Activated CD4-positive, alpha-beta T cell treated with anti-CD3 and anti-CD28 coated beads for 36 hours (primary cell): Measurements from ENCODE around the gene MSANTD1. TPM values are rescaled to one million over a fixed set of nuclear protein-coding genes. Genes with fewer than 3 reads are reported as not detected.
A peak's percentile ranks its signal among the peaks of the same experiment; 100 is the strongest.

Experiments used
- ATAC-seq: fragments of 200-7000 bp; cut with Tn5 transposase; one replicate; pipeline ENCODE4 v1.10.0; 2021; ENCODE audit warnings: mild to moderate bottlenecking, moderate library complexity
- CTCF ChIA-PET: fragments of 350-600 bp; sonication (Branson Sonifier 250); formaldehyde crosslinking; loops from one replicate; lab custom pipeline; 2021; ENCODE audit warnings: antibody characterized with exemption; lab: Charles Lee
- POLR2A ChIA-PET: fragments of 350-600 bp; sonication (Branson Sonifier 250); formaldehyde crosslinking; loops from one replicate; lab custom pipeline; 2021; ENCODE audit warnings: antibody characterized with exemption, inconsistent platforms; lab: Charles Lee
- DNase-seq: peaks from one replicate; pipeline ENCODE4 v3.0.0-alpha.2; 2020
- H3K27ac Mint-ChIP-seq: one replicate; pipeline ENCODE4 v1.8.0; 2021; ENCODE audit warnings: mixed read lengths
- H3K27me3 Mint-ChIP-seq: one replicate; pipeline ENCODE4 v1.8.0; 2021; ENCODE audit warnings: mixed read lengths
- H3K36me3 Mint-ChIP-seq: one replicate; pipeline ENCODE4 v1.8.0; 2021; ENCODE audit warnings: low read depth, mixed read lengths
- H3K4me1 Mint-ChIP-seq: one replicate; pipeline ENCODE4 v1.8.0; 2021; ENCODE audit warnings: mixed read lengths
- H3K4me3 Mint-ChIP-seq: one replicate; pipeline ENCODE4 v1.8.0; 2021; ENCODE audit warnings: mild to moderate bottlenecking, moderate library complexity, mixed read lengths
- H3K9me3 Mint-ChIP-seq: one replicate; pipeline ENCODE4 v1.8.0; 2021; ENCODE audit warnings: low read depth, mixed read lengths
- intact Hi-C, 2 experiments: fragments of 100-400 bp; cut with DNase I in 1 of 2; cut with micrococcal nuclease in 1 of 2; formaldehyde crosslinking; loops; one replicate each; pipeline versions ENCODE4 v1.14.2 to v1.15.1; 2022 to 2024; cut with DNase I, micrococcal nuclease
- total RNA-seq, 2 experiments: library from RNA; stranded (reverse); gene quantifications; one replicate each; pipeline ENCODE4 v1.2.3, GENCODE V29; 2021

The MSANTD1 gene
- total RNA-seq, 2 experiments from 2014 or later, result 0.46 to 0.69 TPM

DNA sequence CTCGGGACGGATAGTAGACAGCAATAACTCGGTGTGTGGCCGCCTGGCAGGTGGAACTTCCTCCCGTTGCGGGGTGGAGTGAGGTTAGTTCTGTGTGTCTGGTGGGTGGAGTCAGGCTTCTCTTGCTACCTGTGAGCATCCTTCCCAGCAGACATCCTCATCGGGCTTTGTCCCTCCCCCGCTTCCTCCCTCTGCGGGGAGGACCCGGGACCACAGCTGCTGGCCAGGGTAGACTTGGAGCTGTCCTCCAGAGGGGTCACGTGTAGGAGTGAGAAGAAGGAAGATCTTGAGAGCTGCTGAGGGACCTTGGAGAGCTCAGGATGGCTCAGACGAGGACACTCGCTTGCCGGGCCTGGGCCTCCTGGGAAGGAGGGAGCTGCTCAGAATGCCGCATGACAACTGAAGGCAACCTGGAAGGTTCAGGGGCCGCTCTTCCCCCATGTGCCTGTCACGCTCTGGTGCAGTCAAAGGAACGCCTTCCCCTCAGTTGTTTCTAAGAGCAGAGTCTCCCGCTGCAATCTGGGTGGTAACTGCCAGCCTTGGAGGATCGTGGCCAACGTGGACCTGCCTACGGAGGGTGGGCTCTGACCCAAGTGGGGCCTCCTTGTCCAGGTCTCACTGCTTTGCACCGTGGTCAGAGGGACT lies 5.7 kb upstream of the MSANTD1 start:
- Mint-ChIP-seq H3K27me3 (no peaks in the 10 kb centered on the region), H3K27ac (peak overlapping the region; percentile 53), H3K9me3 (no peaks in the 10 kb centered on the region), H3K4me1 (peaks cover 10% of the 10 kb centered on the region), H3K36me3 (peaks cover 2% of the 10 kb centered on the region), H3K4me3 (no peak overlapping the region)
- no peak for DNase-seq
- POLR2A ChIA-PET, result interaction anchor here (1.3 kb wide), 1 partner anchor 19 kb away, joined by 5 read pairs; no protein-coding TSS in a partner anchor
- ATAC-seq, result peak; percentile 23
- intact Hi-C loops, result no loop called here
- CTCF ChIA-PET, result no interaction called here

DNA sequence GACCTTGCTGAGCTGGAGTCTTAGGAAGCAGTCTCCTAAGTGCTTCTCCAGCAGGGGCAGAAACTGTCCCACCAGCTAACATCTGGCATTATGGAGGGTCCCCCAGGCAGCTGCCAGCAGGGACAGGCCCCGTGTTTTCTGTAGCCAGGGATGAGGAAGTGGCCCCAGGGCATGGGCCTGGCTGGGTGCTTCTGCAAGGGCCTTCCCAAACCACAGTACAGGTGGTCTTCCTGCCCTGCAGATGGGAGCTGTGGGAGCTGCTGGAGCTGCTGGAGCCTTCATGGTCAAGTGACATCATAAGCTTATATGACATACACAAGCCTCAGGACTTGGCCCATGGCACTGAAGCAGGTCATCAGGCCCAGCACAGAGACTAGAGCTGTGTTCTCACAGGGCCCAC lies 5.0 kb upstream of the MSANTD1 start:
- Mint-ChIP-seq H3K27ac (no peak overlapping the region), H3K4me3 (no peak overlapping the region), H3K4me1 (peaks cover 10% of the 10 kb centered on the region), H3K9me3 (no peaks in the 10 kb centered on the region), H3K27me3 (no peaks in the 10 kb centered on the region), H3K36me3 (no peaks in the 10 kb centered on the region)
- DNase-seq, result no peak
- CTCF ChIA-PET, result no interaction called here
- no peak for ATAC-seq
- intact Hi-C loops, result no loop called here
- POLR2A ChIA-PET, result no interaction called here

DNA sequence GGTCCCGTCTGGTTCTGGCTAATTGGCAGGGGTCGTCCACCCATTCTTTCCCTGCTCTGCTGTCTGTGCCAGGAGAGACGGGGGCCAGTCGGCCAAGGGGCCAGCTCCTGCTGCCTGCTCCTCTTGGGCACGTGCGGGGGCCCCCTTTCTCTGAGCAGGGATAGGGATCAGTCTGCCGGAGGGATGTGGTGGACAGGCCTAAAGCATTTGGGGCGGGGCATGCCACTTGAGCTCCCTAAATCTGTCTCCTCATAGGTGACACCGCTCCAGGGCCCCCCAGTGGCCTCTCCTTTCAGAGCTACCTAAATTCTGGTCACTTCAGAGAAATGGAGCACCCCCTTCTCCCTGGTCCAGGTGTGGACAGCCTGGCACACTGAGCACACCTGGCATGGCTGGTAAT lies 4.2 kb upstream of the MSANTD1 start:
- no peak overlapping the region for H3K27ac Mint-ChIP-seq
- H3K9me3 Mint-ChIP-seq, result no peaks in the 10 kb centered on the region
- H3K4me3 Mint-ChIP-seq, result no peak overlapping the region
- H3K27me3 Mint-ChIP-seq, result no peaks in the 10 kb centered on the region
- ATAC-seq (no peak), DNase-seq (no peak)
- CTCF ChIA-PET, result no interaction called here
- H3K4me1 Mint-ChIP-seq, result peaks cover 10% of the 10 kb centered on the region
- POLR2A ChIA-PET, result no interaction called here
- H3K36me3 Mint-ChIP-seq, result no peaks in the 10 kb centered on the region
- intact Hi-C loops, result no loop called here

DNA sequence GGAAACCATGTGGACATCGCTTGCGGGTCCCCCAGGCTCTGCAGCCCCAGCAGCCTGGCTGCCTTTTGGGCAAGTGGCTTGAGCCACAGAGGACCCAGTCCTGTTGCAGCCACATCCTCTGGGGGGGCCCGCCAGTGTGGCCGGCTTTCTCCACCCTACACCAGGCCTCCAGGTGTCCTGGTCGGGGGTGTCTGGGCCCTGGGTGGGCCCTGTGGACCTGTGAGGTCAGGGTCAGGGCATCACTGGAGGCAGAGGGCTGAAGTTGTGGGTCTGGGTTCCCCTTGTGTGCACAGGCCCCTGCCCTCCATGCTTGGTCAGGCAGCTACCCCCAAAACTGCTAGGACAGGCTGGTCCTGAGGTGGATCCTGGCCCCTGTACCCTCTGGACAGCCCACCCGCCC lies 3.3 kb upstream of the MSANTD1 start:
- ATAC-seq (no peak), DNase-seq (no peak)
- intact Hi-C loops, result no loop called here
- H3K9me3 Mint-ChIP-seq, result no peaks in the 10 kb centered on the region
- H3K27me3 Mint-ChIP-seq, result no peaks in the 10 kb centered on the region
- peaks cover 10% of the 10 kb centered on the region for H3K4me1 Mint-ChIP-seq
- ChIA-PET CTCF (interaction anchor here (0.5 kb wide), 1 partner anchor 269 kb away, joined by 3 read pairs; no protein-coding TSS in a partner anchor), POLR2A (no interaction called here)
- no peak overlapping the region for H3K27ac Mint-ChIP-seq
- no peak overlapping the region for H3K4me3 Mint-ChIP-seq
- H3K36me3 Mint-ChIP-seq, result no peaks in the 10 kb centered on the region

DNA sequence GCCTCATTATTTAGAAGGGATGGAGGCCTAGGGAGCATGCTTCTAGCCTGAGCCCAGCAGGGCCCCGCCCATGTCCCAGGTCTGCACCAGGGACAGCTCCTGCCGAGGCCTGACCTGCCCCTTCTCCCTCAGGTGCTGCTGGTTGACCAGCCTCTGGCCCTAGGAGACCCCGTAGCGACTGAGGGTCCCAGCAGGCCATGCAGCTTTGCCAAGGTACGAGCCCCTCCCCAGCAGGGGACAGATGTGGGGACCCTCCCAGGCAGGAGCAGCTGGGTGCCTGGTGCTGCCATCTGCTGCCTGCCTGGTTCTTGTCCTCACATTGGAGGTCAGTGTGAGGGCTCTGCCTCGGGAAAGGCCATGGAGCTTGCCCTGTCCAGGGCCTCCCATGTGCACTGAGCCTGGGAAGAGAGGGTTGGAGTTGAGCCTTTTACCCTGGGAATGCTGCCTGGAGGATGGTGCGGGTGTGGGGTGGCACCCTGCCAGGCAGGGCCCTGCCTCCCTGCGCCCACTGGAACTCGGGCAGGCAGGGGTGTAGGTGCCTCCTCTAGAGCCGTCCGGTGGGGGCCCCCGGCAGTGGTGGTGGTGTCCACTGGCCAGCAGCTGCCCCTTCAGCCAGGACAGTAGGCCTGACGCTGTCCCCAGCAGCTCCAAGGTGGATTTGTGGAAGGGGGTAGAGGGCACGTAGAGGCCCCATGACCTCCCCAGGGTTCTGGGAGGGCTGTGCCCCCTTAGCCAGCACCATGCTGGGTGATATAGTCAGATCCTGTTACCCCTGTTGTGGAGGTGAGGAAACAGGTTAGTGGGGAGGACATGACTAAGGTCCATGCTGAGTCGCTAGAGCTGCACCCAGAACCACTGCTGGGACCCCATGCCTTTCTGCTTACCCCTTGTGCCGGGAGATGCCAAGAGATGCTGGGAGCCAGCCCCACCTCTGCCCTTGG lies 2.2 kb upstream of the MSANTD1 start:
- ChIA-PET POLR2A (no interaction called here), CTCF (interaction anchor here (0.5 kb wide), 1 partner anchor 270 kb away, joined by 3 read pairs; no protein-coding TSS in a partner anchor)
- Mint-ChIP-seq H3K27me3 (no peaks in the 10 kb centered on the region), H3K9me3 (no peaks in the 10 kb centered on the region), H3K27ac (no peak overlapping the region), H3K4me1 (peaks cover 10% of the 10 kb centered on the region), H3K36me3 (no peaks in the 10 kb centered on the region), H3K4me3 (no peak overlapping the region)
- intact Hi-C loops, result no loop called here
- DNase-seq (no peak), ATAC-seq (no peak)

DNA sequence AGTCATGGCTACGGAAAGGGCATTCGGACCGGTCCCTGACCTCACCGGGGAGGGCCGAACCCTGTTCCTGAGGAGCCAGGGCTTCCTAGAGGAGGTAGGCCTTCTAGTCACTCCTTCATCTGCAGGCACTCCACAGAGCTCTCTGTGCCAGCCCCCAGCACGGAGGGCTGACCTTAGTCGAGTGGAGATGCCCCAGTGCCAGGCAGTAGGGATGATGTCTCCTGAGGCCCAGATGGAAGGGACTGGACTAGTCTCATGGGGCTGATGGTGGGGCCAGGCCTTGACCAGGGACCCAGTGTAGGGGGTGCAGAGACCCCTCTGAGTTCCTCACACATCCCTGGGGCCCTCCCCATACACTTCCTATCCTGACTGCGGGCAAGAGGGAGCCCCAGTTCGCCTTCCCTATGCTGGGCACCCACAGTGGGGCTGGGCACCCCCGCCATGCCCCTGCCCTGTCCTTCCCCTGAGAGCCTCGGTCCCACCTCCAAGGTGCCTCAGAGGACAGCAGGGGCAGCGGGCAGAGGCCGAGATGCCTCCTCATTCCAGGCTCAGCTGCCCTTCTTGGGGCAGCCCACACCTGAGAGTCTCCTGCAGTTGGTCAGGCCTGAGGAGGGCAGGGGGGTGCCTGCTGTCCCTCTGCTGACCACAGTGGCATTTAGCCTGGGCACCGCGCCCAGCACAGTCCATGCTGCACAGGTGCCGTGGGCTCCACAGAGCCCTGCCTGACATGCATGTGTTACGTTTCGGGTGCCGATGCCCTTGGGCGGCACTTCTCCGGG lies 1.4 kb upstream of the MSANTD1 start:
- Mint-ChIP-seq H3K36me3 (no peaks in the 10 kb centered on the region), H3K4me3 (no peak overlapping the region), H3K27me3 (no peaks in the 10 kb centered on the region), H3K9me3 (no peaks in the 10 kb centered on the region), H3K27ac (no peak overlapping the region), H3K4me1 (peaks cover 6% of the 10 kb centered on the region)
- DNase-seq (no peak), ATAC-seq (no peak)
- POLR2A ChIA-PET, result no interaction called here
- intact Hi-C loops, result no loop called here
- CTCF ChIA-PET, result no interaction called here

DNA sequence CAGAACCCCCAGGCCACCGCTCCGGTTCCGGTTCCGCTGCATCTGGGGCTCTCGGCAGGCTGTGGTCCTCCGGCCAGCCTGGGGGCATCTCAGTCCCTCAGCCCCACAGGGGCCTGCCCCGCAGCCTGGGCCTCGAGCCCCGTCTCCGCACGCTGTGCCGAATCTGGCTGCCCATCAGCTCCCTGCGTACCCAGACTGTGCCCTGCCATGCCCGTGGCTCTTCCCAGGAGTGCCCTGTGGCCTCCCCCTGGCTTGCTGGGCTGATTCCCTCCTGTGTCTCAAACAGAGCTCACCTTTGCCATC lies 830 bp upstream of the MSANTD1 start:
- no peaks in the 10 kb centered on the region for H3K27me3 Mint-ChIP-seq

DNA sequence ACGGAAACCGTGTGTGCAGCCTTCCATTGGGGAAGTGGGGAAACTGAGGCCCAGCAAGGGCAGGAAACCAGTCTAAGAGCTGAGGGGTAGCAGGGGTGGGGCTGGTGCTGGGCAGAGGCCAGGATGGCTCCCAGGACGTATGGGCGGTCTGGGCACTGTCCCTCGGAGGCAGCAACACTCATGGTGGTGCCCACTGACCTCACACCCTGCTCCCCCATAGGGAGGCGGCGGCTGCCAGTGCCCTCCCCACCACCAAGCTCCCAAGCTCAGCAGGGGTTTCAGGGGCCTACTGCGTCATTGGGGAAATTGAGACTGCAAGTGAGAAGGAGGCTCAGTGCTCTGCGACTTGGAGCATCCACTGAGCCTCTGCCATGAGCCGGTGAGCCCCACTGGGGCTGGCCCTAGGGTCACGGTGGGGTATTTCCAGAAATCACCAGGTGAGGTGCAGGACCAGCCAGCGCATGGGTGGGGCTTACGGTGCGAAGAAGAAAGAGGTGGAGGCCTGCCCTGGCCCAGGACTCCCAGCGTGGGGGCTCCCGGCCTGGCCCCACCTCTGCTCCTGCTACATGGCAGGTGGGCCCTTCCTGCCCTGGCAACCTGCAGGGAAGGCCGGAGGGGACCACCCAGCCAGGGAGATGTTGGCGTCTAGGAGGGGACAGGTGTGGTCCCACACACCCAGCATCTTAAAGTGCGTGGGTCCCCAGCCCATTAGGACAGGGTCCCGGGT lies 915 bp downstream of the MSANTD1 start:
- no peak overlapping the region for H3K4me3 Mint-ChIP-seq
- CTCF ChIA-PET, result interaction anchor here (0.9 kb wide), 1 partner anchor 59 kb away, joined by 3 read pairs; no protein-coding TSS in a partner anchor
- no peaks in the 10 kb centered on the region for H3K27me3 Mint-ChIP-seq
- H3K36me3 Mint-ChIP-seq, result no peaks in the 10 kb centered on the region
- H3K9me3 Mint-ChIP-seq, result no peaks in the 10 kb centered on the region
- POLR2A ChIA-PET, result interaction anchor here (0.6 kb wide), 1 partner anchor 106 kb away, joined by 5 read pairs; no protein-coding TSS in a partner anchor
- ATAC-seq, result no peak
- H3K4me1 Mint-ChIP-seq, result no peaks in the 10 kb centered on the region
- DNase-seq, result no peak
- H3K27ac Mint-ChIP-seq, result no peak overlapping the region
- intact Hi-C loops, result no loop called here

More for the DNA sequence above, 830 bp upstream of the MSANTD1 start:
- H3K27ac Mint-ChIP-seq, result no peak overlapping the region
- ATAC-seq, result no peak
- no peak overlapping the region for H3K4me3 Mint-ChIP-seq
- no peak for DNase-seq
- H3K36me3 Mint-ChIP-seq, result no peaks in the 10 kb centered on the region
- CTCF ChIA-PET, result no interaction called here
- peaks cover under 1% of the 10 kb centered on the region for H3K4me1 Mint-ChIP-seq
- POLR2A ChIA-PET, result no interaction called here
- no peaks in the 10 kb centered on the region for H3K9me3 Mint-ChIP-seq
- intact Hi-C loops, result no loop called here

DNA sequence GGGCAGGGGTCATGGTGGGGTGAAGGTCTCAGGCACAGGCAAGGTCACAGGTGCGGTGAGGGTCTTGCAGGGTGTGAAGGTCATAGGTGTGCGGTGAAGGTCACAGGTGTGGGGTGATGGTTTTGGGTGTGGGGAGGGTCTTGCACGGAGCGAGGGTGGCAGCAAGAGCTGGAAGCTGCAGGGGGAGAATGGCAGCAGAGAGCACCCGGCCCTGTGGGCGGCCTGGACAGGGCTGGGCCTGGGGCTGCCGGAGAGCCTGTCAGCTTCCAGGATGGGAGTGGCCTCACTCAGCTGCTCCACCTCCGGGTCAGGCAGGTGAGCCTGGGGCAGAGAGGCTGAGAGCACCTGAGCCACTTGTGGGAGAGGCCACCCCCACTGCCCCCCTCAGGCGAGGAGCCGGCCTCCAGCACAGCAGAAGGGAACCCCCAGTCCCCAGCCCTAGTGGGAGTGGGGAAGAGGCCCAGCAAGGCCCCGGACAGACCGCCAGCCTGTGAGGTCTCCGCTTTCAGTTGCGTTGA lies 1.5 kb downstream of the MSANTD1 start:
- ChIA-PET CTCF (interaction anchor here (0.9 kb wide), 1 partner anchor 60 kb away, joined by 3 read pairs; no protein-coding TSS in a partner anchor), POLR2A (no interaction called here)
- Mint-ChIP-seq H3K9me3 (no peaks in the 10 kb centered on the region), H3K27ac (no peak overlapping the region), H3K36me3 (no peaks in the 10 kb centered on the region), H3K4me1 (no peaks in the 10 kb centered on the region), H3K4me3 (no peak overlapping the region), H3K27me3 (no peaks in the 10 kb centered on the region)
- DNase-seq (no peak), ATAC-seq (no peak)
- intact Hi-C loops, result no loop called here

DNA sequence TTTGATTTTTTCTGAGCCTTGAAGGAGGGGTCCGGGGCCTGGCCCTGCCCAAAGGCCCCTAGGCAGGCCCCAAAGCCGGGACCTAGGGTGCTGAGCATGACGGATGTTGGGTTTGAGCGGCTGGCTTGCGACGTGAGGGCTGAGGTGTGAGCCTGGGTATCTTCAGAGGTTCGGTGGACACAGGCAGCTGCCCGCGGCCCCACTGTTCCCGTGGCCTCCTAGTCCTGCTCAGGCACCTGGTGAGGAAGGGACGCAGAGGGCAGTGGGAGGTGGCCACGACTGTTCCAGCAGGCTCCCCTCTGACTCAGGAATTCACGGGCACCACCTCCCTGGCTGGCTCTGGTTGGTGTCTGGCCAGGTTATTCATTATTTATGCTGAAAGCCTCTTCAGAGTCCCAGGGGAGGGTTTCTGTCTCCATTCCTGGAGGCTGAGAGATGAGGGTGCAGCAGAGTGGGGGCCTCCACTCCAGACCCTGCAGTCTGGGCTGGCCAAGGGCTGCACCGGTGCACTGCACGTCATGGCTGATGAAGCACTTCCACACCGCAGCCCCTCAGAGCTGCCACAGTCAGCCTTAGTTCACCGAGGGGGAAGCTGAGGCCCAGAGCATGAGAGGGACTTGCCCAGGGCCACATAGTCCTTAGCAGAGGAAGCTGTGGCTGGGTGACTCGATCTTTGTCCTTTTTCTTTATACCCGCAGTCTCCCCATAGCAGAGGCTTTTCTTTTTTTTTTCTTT lies 2.2 kb downstream of the MSANTD1 start:
- H3K27me3 Mint-ChIP-seq, result no peaks in the 10 kb centered on the region
- POLR2A ChIA-PET, result no interaction called here
- no peaks in the 10 kb centered on the region for H3K4me1 Mint-ChIP-seq
- peak; percentile 15 for DNase-seq
- peak; percentile 63 for ATAC-seq
- intact Hi-C loops, result no loop called here
- H3K36me3 Mint-ChIP-seq, result no peaks in the 10 kb centered on the region
- no peak overlapping the region for H3K27ac Mint-ChIP-seq
- CTCF ChIA-PET, result interaction anchor here (0.9 kb wide), 1 partner anchor 60 kb away, joined by 3 read pairs; no protein-coding TSS in a partner anchor
- H3K9me3 Mint-ChIP-seq, result no peaks in the 10 kb centered on the region
- no peak overlapping the region for H3K4me3 Mint-ChIP-seq
